ENCODE results near the gene TRIM47. TPM values are rescaled to one million over a fixed set of nuclear protein-coding genes. Genes with fewer than 3 reads are reported as not detected.
A peak's percentile ranks its signal among the peaks of the same experiment; 100 is the strongest.

Gene TRIM47
- 11.9 and 17.5 TPM in 2 replicates for total RNA-seq (2014; rRNA removed; shearing (Covaris generic))

DNA sequence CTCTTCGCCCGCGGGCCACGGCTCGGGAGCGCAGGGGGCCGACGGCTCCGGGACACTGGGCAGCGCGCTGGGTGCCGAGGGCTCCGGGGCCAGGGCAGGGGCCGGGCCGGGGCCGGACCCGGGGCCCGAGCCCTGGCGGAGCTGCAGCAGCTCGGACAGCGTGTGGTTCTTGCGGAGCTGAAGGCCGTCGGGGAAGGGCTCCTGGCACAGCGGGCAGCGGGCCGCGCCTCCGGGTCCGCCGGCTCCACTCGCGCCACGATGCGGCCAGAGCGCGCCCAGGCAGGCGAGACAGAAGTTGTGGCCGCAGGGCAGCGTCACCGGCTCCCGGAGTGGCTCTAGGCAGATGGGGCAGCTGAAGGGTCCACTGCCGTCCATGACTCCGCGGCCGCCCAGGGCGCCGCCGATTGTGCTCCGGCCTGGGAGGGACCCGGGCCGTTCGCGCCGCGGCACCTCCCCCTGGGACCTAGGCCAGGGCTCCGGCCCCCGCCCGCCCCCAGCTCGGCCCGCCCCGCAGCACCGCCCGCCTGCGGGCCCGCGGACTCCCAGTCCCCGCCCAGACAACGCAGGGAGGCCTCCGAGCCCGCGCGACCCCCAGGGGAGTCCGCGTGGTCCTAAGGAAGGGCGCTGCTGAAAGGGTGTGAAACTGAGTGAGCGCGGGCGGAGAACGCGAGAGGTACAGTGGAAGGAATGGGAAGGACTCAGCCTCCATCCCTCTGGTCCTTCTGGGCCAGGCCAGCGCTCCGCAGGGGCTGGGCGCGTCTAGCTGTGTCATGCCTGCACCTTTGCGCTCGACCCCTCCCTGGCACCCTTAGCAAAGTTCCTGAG, at the start of gene TRIM47:
TSS of gene TRIM47 (minus strand) at position 408 of the 825 bp plus-strand sequence. CDS start at position 375, 33 bp downstream.
- Histone ChIP-seq H3K4me3 (peak within 1 kb of the TSS; percentile 47), H3K36me3 (peaks cover 12% of the 10 kb centered on the region; the same call in 1 of the 2 replicates), H3K27me3 (replicated peaks) (no peaks in the 10 kb centered on the region), H3K4me1 (replicated peaks) (peaks cover 32% of the 10 kb centered on the region), H3K9me3 (replicated peaks) (0 out of 2 replicates have a peak, but pooled peaks cover 5% of the 10 kb centered on the region), H3K27ac (peak within 1 kb of the TSS; percentile 54)
- DNase-seq (ENCODE audit: low read depth in 1 of 2, low spot score in 2 of 2), result peak; percentile 72 to 79

DNA sequence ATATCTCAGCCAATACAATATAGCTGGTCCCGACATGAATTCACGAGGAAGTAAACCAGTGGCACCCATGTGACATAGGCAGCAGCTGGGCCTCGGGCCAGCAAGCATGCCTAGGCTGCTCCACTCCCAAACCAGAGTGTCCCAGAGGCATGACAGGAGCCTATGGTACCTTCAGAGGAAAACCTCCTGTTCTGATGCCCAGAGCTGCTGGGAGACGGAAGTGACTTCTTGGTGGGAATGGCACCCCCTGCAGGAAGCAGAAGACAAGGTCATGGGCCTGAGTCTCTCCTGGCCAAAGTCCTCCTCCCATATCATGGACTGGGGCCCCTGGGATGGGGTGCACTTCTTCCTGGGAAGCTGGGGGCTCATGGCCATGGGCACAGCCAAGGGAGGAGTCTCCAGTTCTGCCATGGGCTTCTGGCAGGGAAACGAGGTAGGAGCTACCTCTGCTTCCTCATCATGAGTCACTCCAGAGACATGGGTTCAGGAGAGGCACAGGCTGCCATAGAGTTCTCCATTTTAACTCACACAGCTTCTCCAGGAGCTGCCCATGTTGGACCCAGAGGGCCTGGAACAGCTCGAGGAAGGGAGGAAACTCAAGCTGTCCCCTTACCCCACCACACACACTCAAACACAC, 49.0 kb upstream of the TRIM47 start:
- Histone ChIP-seq H3K9me3 (replicated peaks) (no peaks in the 10 kb centered on the region), H3K4me1 (replicated peaks) (no peaks in the 10 kb centered on the region), H3K27ac (no peak overlapping the region), H3K36me3 (no peaks in the 10 kb centered on the region), H3K4me3 (no peak overlapping the region), H3K27me3 (replicated peaks) (no peaks in the 10 kb centered on the region)
- DNase-seq (ENCODE audit: low read depth in 1 of 2, low spot score in 2 of 2), result peak in 1 of 2 experiments; percentile 55

GRCh38 chr17:75926456-75926855, 48.1 kb upstream of the TRIM47 start:
- no peak for DNase-seq (ENCODE audit: low read depth in 1 of 2, low spot score in 2 of 2)
- H3K4me1 ChIP-seq (replicated peaks), result no peaks in the 10 kb centered on the region
- no peaks in the 10 kb centered on the region for H3K36me3 ChIP-seq
- H3K4me3 ChIP-seq, result no peak overlapping the region
- no peaks in the 10 kb centered on the region for H3K27me3 ChIP-seq (replicated peaks)
- no peaks in the 10 kb centered on the region for H3K9me3 ChIP-seq (replicated peaks)
- no peak overlapping the region for H3K27ac ChIP-seq

- Histone ChIP-seq H3K4me1 (replicated peaks) (no peaks in the 10 kb centered on the region), H3K27ac (no peak overlapping the region)
- no peak for DNase-seq (ENCODE audit: low read depth in 1 of 2, low spot score in 2 of 2)
These were observed 47.5 kb upstream of the TRIM47 start for GRCh38 chr17:75925912-75926311.

GRCh38 chr17:75925103-75925502, 46.7 kb upstream of the TRIM47 start:
- Histone ChIP-seq H3K27me3 (replicated peaks) (no peaks in the 10 kb centered on the region), H3K4me3 (no peak overlapping the region)
- no peak for DNase-seq (ENCODE audit: low read depth in 1 of 2, low spot score in 2 of 2)

More at GRCh38 chr17:75925912-75926311, 47.5 kb upstream of the TRIM47 start:
- Histone ChIP-seq H3K27me3 (replicated peaks) (no peaks in the 10 kb centered on the region), H3K9me3 (replicated peaks) (no peaks in the 10 kb centered on the region), H3K36me3 (no peaks in the 10 kb centered on the region), H3K4me3 (no peak overlapping the region)

DNA sequence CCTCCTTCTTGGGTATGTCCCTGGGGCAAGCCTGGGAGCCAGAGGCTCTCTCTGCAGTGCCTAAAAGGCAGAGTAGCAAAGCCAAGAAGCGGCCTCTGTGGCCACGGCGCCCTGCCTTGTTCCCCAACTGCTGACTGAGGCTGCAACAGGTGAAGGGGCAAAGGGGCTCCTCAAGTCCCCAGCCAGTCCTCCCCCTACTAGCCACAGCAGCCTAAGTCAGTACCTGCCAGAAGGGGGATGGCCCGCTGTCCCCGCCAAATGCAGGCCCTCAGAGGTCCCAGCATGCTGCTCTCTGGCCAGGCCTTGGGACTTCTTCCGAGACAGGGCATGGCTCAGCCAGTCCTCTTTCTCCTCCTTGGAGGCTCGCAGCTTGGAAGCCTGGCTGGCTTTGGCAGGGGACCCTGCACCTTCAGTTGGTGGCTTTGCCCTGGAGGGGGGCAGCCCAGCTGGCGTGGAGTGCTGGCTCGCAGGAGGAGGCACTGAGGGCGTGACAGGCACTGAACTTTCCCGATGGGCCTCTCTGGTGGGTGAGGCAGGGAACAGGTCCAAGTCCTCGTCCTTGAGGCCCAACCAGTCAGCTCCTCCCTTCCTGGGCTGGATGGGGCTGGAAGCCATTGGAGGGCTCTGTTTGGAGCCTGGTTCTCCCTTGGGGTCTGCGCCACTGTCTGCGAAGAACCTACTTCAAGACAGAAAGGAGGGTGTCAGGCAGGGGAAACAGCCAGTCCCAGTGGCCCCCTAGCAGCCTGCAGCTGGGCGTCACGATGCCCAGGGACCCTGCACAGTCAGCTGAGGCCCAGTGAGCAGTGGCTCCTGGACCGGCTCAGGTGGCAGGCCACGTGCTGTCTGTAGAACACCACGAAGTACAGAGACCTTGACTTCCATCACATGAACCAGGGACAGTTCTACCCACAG, 44.8 kb upstream of the TRIM47 start:
- no peaks in the 10 kb centered on the region for H3K27me3 ChIP-seq (replicated peaks)
- no peaks in the 10 kb centered on the region for H3K4me1 ChIP-seq (replicated peaks)
- no peaks in the 10 kb centered on the region for H3K9me3 ChIP-seq (replicated peaks)
- no peaks in the 10 kb centered on the region for H3K36me3 ChIP-seq
- no peak overlapping the region for H3K4me3 ChIP-seq
- no peak overlapping the region for H3K27ac ChIP-seq
- DNase-seq (ENCODE audit: low read depth in 1 of 2, low spot score in 2 of 2), result no peak

More at GRCh38 chr17:75925103-75925502, 46.7 kb upstream of the TRIM47 start:
- Histone ChIP-seq H3K4me1 (replicated peaks) (no peaks in the 10 kb centered on the region), H3K36me3 (no peaks in the 10 kb centered on the region), H3K9me3 (replicated peaks) (no peaks in the 10 kb centered on the region), H3K27ac (no peak overlapping the region)

GRCh38 chr17:75922173-75922961, 44.0 kb upstream of the TRIM47 start:
- DNase-seq (ENCODE audit: low read depth in 1 of 2, low spot score in 2 of 2), result no peak
- Histone ChIP-seq H3K36me3 (no peaks in the 10 kb centered on the region), H3K4me3 (no peak overlapping the region)

GRCh38 chr17:75921596-75921995, 43.2 kb upstream of the TRIM47 start:
- H3K27ac ChIP-seq, result no peak overlapping the region
- no peaks in the 10 kb centered on the region for H3K27me3 ChIP-seq (replicated peaks)
- no peaks in the 10 kb centered on the region for H3K9me3 ChIP-seq (replicated peaks)

More at GRCh38 chr17:75922173-75922961, 44.0 kb upstream of the TRIM47 start:
- no peaks in the 10 kb centered on the region for H3K27me3 ChIP-seq (replicated peaks)
- H3K4me1 ChIP-seq (replicated peaks), result no peaks in the 10 kb centered on the region
- H3K9me3 ChIP-seq (replicated peaks), result no peaks in the 10 kb centered on the region
- H3K27ac ChIP-seq, result no peak overlapping the region

GRCh38 chr17:75920045-75920560, 41.7 kb upstream of the TRIM47 start:
- no peaks in the 10 kb centered on the region for H3K27me3 ChIP-seq (replicated peaks)
- no peak overlapping the region for H3K27ac ChIP-seq
- H3K4me3 ChIP-seq, result no peak overlapping the region
- H3K36me3 ChIP-seq, result no peaks in the 10 kb centered on the region
- H3K4me1 ChIP-seq (replicated peaks), result no peaks in the 10 kb centered on the region
- DNase-seq (ENCODE audit: low read depth in 1 of 2, low spot score in 2 of 2), result no peak
- no peaks in the 10 kb centered on the region for H3K9me3 ChIP-seq (replicated peaks)

More at GRCh38 chr17:75921596-75921995, 43.2 kb upstream of the TRIM47 start:
- Histone ChIP-seq H3K36me3 (no peaks in the 10 kb centered on the region), H3K4me3 (no peak overlapping the region), H3K4me1 (replicated peaks) (no peaks in the 10 kb centered on the region)
- no peak for DNase-seq (ENCODE audit: low read depth in 1 of 2, low spot score in 2 of 2)

DNA sequence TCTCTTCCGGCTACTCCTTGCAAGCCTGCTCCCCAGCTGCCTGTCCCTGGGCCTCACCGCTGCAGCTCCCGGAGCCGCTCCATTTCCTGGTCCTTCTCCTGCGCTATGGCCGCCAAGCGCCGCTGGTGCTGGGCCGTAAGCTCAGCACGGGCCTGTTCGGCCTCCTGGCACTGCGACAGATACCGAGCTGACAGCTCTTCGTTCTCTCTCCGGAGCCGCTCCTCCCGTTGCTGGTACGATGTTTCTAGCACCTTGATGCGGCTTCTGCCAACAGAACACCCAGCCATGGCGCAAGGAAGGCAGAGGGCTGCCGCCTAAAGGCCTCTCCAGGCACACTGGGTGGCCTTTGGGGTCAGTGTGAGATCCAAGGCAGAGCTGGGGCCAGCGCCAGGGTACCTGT, 41.2 kb upstream of the TRIM47 start:
- Histone ChIP-seq H3K4me1 (replicated peaks) (no peaks in the 10 kb centered on the region), H3K9me3 (replicated peaks) (no peaks in the 10 kb centered on the region), H3K4me3 (no peak overlapping the region), H3K27me3 (replicated peaks) (no peaks in the 10 kb centered on the region), H3K27ac (no peak overlapping the region), H3K36me3 (no peaks in the 10 kb centered on the region)
- no peak for DNase-seq (ENCODE audit: low read depth in 1 of 2, low spot score in 2 of 2)

DNA sequence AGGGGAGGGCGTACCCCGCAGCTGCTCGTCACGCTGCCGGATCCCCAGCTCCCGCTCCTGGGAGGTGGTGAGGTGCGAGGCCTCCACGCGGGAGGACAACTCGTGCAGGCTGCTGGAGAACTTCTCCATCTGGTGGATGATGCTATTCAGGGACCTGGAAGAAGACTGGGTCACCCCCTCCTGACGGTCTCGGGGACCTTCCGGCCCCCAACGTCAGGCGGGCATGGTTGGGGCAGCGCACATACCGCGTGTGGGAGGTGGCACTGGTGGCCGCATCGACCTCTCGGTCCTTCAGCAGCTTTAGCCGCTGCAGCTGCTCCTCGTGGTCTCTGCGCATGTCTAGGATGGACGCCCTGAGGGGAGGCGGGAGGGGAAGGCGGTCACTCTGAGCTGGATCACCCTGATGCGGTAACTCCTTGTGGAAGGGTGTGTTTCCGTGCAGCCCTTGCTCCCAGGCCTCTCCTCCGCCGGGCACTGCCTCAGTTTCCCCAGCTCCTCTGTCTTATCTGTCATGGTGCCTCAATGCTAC, 39.6 kb upstream of the TRIM47 start:
- H3K4me1 ChIP-seq (replicated peaks), result no peaks in the 10 kb centered on the region
- H3K27me3 ChIP-seq (replicated peaks), result no peaks in the 10 kb centered on the region
- no peak for DNase-seq (ENCODE audit: low read depth in 1 of 2, low spot score in 2 of 2)
- no peak overlapping the region for H3K27ac ChIP-seq
- no peak overlapping the region for H3K4me3 ChIP-seq
- no peaks in the 10 kb centered on the region for H3K9me3 ChIP-seq (replicated peaks)
- H3K36me3 ChIP-seq, result 0 out of 2 replicates have a peak, but pooled peaks cover 3% of the 10 kb centered on the region

DNA sequence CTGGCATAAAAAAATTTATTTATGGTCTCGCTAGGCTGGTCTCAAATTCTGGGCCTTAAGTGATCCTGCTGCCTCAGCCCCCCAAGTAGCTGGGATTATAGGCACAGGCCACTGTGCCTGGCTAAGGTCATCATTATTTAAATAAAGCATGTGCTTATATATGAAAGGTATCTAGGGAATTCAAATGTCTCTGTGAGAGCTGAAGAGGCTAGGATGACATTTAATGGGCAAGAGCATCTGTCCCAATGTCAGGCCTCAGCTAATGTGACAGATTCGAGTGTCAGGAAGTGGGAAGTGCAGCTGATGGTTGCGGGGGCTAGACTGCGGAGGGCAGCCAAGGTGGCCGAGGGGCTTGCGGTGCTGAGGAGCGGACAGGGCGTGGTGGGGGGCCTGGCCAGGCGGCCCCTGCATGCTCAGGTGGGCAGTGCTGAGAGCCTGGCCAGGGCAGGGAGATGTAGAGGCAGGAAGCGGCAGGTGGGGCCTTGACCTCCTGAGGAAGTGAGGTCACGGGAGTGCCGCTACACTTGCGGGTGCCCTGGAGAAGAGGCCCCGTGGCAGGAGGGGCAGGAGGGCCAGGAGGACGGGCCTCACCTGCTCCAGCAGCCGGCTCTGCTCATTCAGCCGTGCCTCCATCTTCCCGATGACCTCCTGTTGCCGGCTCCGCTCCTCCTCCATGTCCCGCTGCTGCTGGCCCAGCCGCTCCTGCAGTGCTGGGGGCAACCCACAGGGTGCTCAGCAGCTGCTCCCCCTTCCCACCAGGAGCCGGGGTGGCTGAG, 38.9 kb upstream of the TRIM47 start:
- no peaks in the 10 kb centered on the region for H3K27me3 ChIP-seq (replicated peaks)
- peaks cover 4% of the 10 kb centered on the region for H3K36me3 ChIP-seq
- no peak overlapping the region for H3K27ac ChIP-seq
- no peaks in the 10 kb centered on the region for H3K9me3 ChIP-seq (replicated peaks)
- no peak for DNase-seq (ENCODE audit: low read depth in 1 of 2, low spot score in 2 of 2)
- no peak overlapping the region for H3K4me3 ChIP-seq
- H3K4me1 ChIP-seq (replicated peaks), result no peaks in the 10 kb centered on the region
